Spleen (tissue), 7 donors: ENCODE results near the gene SLC29A1.

Experiments used
- CTCF ChIP-seq, 11 experiments: fragments of 200-600 bp in 7 of 11; fragments of 450-650 bp in 4 of 11; sonication (generic) in 4 of 11; IDR thresholded peaks in 8 of 11; conservative IDR thresholded peaks in 3 of 11; 1 replicate in 7 of 11; 2 replicates in 4 of 11; pipeline versions ENCODE4 v1.4.0 to v1.8.0; 2016 to 2021; ENCODE audit warnings: antibody characterized with exemption in 11 of 11, inconsistent platforms in 4 of 11, mild to moderate bottlenecking in 1 of 11
- POLR2A ChIP-seq, 3 donors: fragments of 450-650 bp; IDR thresholded peaks; one replicate each; pipeline ENCODE4 v1.5.1; 2017; ENCODE audit warnings: antibody characterized with exemption in 3 of 3, mild to moderate bottlenecking in 1 of 3
- POLR2AphosphoS5 ChIP-seq, 3 donors: sonication (generic); formaldehyde crosslinking; IDR thresholded peaks; one replicate each; pipeline ENCODE4 v1.5.1; 2017; ENCODE audit warnings: antibody characterized with exemption in 3 of 3
- donor health status: DM: no; HTN: no; CAD: no; lungs with moderate emphysema.
- donor health status: DM: no; HTN: no; CAD: no.
- donor health status: DM: no; HTN: no; CAD: no.

GRCh38 chr6:44177691-44178423 is 45.5 kb upstream of the SLC29A1 start:
- no peak for TF ChIP-seq CTCF (IDR thresholded peaks at IDR 0.05 in 8 of 11, conservative IDR thresholded peaks at IDR 0.05 in 3 of 11)
- TF ChIP-seq POLR2A (IDR thresholded peaks at IDR 0.05): no peak
- no peak for TF ChIP-seq POLR2AphosphoS5 (IDR thresholded peaks at IDR 0.05)
